ENCODE results near the gene ASPSCR1.

Gene ASPSCR1

DNA sequence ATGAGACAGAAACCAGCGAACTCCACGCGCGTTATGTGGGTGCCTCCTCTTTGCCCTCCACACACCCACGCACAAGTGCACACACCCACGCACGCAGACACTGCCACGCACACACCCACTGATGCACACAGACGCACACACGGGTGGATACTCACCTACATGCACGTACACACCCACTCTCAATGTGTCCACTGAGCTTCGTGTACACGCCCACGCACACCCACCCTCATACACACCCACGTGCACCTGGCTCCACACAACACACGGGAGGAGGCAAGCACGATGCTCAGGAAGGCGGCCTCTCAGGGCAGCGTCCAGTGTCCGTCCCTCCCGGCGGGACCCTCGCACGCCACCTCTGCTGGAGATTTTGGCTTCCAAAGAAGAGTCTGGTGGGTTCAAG is 70.0 kb downstream of the ASPSCR1 start:
- DNase-seq, result no peak

DNA sequence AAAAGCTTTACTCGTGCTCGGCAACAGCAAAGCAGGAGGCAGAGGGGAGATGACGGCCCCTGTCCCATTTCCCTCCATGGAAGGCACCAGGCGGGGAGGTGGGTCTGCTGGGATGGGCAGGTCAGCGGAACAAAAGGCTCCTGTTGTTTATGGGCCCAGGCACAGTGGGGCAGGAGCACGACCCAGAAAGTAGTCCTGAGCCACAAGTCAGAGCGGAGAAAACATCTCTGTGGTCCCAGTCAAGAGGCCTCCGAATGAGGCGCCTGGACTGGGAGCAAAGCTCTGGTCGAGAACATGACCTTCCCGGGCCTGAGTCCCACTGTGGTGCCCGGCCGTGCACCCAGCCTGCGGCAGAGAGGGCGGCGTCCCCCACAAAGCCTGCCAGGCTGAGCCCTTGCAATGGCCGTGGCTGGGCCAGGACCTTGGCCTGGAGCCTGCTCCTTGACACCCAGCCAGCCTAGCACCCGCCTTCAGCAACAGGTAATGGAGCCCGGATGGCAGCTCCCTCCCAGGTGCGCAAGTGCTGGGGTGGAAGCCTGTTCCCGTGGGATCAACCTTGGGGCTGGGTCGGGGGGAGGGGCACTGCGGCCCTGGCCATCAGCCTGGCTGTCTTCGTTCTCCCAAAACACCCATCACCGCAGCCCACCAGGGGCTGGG is 70.6 kb downstream of the ASPSCR1 start:
- DNase-seq, result no peak

DNA sequence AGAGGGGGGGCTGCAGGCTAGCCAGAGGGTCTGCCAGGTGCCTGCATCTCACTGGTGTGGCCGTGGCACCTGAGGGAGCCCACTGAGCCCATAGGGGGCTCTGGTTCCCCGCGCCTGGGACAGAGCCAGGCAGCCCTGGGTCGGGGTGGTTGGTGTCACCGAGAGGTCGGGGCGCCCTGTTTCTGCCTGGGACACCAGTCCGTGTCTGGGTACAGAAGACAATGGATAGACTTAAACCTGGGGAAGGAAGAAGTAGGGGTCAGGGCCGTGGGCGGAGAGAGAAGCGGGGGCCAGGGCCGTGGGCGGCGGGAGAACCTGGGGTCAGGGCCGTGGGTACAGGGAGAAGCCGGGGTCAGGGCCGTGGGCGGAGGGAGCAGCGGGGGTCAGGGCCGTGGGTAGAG is 71.1 kb downstream of the ASPSCR1 start:
- no peak for DNase-seq

DNA sequence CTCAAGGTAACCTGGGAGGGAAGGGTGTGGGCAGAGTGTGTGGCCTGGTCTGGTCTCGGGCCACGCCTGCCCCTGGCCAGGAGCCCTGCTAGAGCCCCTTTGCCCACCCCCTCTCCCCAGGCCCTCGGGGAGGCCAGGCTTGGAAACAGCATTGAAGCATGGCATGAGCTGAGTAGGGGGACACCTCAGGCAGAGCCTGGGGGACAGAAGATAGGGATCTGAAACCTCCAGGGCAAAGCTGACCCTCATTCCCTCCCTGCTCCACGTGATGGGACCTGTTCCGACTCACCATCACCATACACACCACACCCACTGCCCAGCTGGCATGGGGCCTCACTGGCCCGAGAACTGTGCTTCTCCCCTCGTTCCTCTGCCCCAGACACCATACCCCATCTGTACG is 71.7 kb downstream of the ASPSCR1 start:
- DNase-seq, result no peak

DNA sequence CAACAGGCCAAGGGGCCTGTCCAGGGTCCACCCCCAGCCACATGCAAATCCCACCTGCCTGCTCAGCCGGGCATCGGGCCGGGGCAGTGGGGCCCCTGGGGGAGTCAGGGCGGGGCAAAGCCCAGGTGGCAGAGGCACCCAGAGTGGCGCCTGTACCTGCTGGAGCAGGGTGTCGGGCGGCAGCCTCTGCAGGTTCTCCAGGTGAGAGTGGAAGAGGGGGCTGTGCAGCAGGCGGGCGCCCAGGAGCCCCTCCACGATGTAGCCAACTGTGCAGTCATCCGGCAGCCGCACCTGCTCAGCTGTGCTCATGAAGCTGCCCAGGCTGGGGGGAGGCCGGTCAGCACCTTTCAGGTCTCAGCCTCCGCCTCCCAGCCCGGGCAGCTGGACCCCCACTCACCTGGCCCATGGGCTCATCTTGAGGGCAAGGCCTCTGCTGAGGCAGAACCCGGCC is 72.1 kb downstream of the ASPSCR1 start:
- no peak for DNase-seq

- no peak for DNase-seq
These were observed 72.8 kb downstream of the ASPSCR1 start for GRCh38 chr17:82050152-82050760.

DNA sequence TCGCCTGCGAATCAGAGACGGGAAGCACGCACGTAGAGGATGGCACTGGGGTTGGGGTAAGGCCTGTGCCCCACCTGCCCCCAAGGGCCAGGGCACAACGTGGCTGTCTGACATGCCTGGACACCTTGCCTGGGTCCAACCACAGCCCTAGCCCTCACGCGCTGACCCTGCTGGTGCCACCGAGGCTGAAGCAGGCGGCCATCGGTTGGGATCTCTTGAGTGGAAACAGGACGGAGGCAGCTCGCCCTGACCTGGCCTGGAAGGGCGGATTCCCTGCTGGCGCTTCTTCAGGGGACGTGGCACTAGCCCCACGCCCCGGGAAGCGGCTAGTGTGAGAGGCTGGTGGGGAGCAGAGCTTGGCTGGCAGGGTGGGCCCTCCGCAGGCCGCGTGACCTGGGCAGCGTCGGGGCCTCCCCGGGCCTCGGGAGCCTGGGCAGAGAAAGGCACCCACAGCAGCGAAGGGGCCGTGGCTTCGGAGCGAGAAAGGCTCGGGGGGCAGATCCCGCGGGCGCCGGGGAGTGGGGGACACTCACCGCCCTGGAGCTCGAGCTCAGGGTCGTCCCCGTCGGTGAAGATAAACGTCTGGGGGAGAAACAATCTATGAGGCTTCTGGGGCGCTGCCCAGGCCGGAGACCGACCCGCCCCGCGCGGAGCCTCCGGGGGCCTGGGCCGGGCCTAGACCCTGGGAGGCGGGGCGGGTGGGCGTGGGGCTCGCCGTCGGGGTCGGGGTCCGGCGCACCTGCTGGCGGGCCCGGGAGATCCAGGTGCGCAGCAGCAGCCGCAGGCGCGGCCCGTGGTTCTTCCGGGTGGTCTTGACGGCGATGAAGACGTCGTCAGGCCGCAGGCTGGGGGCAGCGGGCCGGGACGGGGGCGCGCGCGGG is 73.6 kb downstream of the ASPSCR1 start:
- DNase-seq, result no peak

- DNase-seq, result peak; percentile 54 to 82
These were observed 74.6 kb downstream of the ASPSCR1 start, which contains the start of the genes GPS1 and RFNG for GRCh38 chr17:82051776-82052637. GPS1 (plus strand) TSS chr17:82051898; CDS start chr17:82051932, 34 bp downstream. RFNG (minus strand) TSS chr17:82051811; CDS start chr17:82051766, 45 bp downstream.

DNA sequence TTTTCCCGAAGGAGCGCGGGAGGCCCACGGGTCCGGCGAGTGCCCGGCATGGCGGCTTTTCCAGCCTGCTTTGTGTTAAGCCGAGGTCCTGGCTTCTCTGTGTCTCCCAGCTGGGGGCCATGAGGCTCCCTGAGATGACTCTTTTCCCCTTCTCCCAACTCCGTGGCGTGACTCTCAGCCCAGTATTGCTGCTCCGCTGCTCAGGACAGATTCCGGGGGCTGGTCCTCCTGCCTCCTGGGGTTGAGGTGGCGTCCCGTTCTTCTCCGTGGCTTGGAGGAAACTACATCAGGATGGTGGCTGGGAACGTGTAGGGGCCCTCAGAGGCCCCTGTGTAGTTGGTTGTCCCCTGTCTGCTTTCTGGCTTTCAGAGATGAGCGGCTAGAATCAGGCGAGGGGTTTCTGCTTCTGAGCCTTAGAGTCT is 75.2 kb downstream of the ASPSCR1 start:
- DNase-seq, result no peak

GRCh38 chr17:82053130-82053529 is 75.7 kb downstream of the ASPSCR1 start:
- no peak for DNase-seq

DNA sequence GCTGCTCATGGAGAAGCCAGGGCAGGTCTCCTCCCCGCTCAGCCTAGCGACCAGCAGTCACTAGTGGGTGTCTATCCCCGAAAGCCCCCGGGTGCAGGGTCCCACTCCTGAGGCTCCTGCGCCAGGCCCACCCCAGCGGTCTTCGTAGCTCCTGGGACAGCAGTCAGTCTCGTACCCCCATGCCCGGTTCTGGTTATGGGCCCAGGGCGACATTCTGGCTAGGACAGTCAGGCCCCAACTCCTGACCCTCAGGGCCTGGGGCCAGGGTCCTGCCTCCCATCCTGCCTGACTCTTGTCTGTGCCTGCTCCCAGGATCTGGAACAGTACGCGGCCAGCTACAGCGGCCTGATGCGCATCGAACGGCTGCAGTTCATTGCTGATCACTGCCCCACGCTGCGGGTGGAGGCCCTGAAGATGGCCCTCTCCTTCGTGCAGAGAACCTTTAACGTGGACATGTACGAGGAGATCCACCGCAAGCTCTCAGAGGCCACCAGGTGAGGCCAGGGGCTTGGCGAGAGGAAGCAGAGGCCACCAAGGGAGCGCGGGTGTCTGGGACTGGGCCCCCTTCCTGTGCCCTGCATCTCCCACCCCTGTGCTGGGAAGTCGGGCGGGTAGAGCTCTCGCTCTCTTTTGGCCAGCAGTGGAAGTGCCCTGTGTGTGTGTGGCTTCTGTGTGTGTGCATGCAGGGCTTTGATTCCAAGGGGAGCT is 76.3 kb downstream of the ASPSCR1 start:
- no peak for DNase-seq

GRCh38 chr17:82054351-82055022 is 77.1 kb downstream of the ASPSCR1 start:
- no peak for DNase-seq

DNA sequence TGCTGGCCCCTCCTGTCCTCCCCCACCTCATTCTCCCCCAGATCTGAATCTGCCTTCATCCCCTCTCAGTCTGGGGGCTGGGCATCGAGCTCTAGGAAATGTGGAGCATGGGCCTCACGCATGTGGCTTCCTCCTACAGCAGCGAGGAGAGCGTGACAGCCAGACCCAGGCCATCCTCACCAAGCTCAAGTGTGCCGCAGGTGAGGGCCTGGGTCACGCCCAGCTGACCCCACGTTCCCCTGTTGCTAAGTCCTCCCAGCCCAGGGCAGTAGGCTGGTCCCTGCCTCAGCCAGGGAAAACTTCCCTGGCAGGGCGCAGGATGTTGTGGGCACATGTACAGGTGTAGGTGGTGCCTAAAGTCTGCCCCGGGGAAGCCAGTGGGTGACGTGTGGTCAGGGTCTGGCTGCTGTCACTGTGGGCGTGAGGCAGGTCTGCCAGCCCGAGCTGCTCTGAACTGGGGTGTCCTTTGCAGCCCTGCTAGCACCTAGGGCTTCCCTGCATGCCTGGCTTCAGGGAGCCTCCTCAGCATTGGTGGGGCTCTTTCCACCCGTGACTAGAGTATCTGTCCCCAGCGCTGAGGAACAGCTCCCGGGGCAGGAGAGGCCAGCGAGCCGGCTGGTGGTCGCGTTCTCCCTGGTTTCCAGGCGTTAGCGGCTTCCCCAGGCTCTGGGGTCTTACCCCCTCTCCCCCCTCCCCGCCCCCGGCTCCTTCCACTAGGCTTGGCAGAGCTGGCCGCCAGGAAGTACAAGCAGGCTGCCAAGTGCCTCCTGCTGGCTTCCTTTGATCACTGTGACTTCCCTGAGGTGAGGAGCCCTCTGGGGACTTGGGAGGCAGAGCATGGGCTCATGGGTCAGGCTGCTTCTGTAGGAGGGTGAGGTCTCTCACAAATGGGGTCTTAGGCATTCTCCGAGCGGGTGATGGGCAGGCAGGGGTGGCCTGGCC is 77.9 kb downstream of the ASPSCR1 start:
- no peak for DNase-seq

DNA sequence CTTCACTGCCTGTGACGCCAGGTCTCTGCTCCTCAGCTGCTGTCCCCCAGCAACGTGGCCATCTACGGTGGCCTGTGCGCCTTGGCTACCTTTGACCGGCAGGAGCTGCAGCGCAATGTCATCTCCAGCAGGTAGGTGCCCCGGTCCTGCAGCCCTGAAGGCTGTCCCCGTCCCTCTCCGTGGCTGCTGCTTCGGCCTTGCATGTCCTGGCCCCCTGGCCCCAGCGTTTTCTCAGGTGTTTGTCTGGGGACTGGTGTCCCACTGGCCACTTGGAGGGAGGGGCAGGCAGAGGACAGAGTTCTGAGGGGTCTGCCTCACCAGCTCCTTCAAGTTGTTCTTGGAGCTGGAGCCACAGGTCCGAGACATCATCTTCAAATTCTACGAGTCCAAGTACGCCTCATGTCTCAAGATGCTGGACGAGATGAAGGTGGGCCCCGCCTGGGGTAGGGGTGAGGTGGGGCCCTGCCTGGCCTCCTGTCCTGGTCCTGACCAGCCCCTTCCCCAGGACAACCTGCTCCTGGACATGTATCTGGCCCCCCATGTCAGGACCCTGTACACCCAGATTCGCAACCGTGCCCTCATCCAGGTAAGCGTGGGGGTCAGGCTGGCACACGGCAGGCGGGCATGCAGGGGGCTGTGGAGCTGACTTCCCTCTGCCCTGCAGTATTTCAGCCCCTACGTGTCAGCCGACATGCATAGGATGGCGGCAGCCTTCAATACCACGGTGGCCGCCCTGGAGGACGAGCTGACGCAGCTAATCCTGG is 78.7 kb downstream of the ASPSCR1 start:
- no peak for DNase-seq

GRCh38 chr17:82056729-82057621 is 79.5 kb downstream of the ASPSCR1 start:
- no peak for DNase-seq

- no peak for DNase-seq
These were observed 80.9 kb downstream of the ASPSCR1 start for GRCh38 chr17:82058230-82058854.

DNA sequence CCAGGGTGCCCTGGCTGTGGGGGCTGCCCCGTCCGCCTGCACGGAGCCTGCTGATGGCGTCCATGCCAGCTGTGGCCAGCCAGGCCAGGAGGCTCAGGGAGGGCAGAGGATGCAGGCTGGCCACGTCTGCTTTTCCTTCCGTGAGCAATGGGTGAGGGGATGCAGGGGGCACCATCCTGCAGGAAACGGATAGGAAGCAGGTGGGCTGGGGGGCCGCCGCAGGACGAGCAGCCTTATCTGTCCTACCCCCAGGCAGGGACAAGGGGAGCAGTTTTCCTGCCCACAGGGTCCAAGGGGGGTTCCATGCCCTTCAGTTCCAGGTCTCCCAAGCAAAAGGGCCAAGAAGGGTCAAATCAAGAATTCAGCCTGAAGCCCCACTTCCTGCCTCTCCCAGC is 81.4 kb downstream of the ASPSCR1 start:
- no peak for DNase-seq

Measured in SHP77 (cell line).